IMR-90 (cell line): Measurements from ENCODE around the gene ADD3. TPM values are rescaled to one million over a fixed set of nuclear protein-coding genes. Genes with fewer than 3 reads are reported as not detected.

Source experiments
- ATAC-seq: fragments of 200-7000 bp; cut with Tn5 transposase; 2 replicates; pipeline ENCODE4 v1.9.1; 2020; ENCODE audit warnings: low read depth, mild to moderate bottlenecking, moderate library complexity
- BruUV-seq: library from RNA; stranded (reverse); fragments of 400-500 nt; replicated peaks from 2 replicates; lab custom pipeline; 2021; lab: Mats Ljungman, UMichigan
- CTCF ChIA-PET: fragments of 300-600 bp; formaldehyde crosslinking; extraction: SDS; loops from one replicate; lab custom pipeline; 2021; ENCODE audit warnings: antibody characterized with exemption; lab: Yijun Ruan, JAX
- POLR2A ChIA-PET: fragments of 300-600 bp; sonication (Branson Sonifier 250); formaldehyde crosslinking; loops from one replicate; lab custom pipeline; 2022; ENCODE audit warnings: antibody characterized with exemption; ENCODE audit not compliant: unreplicated experiment; lab: Charles Lee
- DNase-seq: peaks from one replicate; pipeline ENCODE4 v3.0.0; 2013
- H2AFZ ChIP-seq: replicated peaks from 2 replicates; pipeline ENCODE3; 2013; ENCODE audit warnings: low read length, mild to moderate bottlenecking; ENCODE audit not compliant: poor library complexity
- H2AK5ac ChIP-seq: 2 replicates; pipeline ENCODE4 v1.6.1; 2013; ENCODE audit warnings: low read depth, low read length, inconsistent platforms
- H2AK9ac ChIP-seq: replicated peaks from 2 replicates; pipeline ENCODE3; 2013; ENCODE audit warnings: mild to moderate bottlenecking, low read depth, low read length, moderate library complexity; ENCODE audit not compliant: poor library complexity
- H2BK120ac ChIP-seq: 2 replicates; pipeline ENCODE4 v1.6.1; 2013; ENCODE audit warnings: low read depth, low read length, inconsistent platforms
- H2BK15ac ChIP-seq: 3 replicates; pipeline ENCODE4 v1.6.1; 2013; ENCODE audit warnings: low read depth, low read length, inconsistent platforms
- H2BK20ac ChIP-seq: 2 replicates; pipeline ENCODE4 v1.6.1; 2013; ENCODE audit warnings: low read depth, mild to moderate bottlenecking, inconsistent platforms, low read length, moderate library complexity
- H2BK5ac ChIP-seq: 2 replicates; pipeline ENCODE4 v1.6.1; 2013; ENCODE audit warnings: mild to moderate bottlenecking, low read depth, low read length, inconsistent platforms; ENCODE audit not compliant: poor library complexity, severe bottlenecking
- H3K14ac ChIP-seq: replicated peaks from 2 replicates; pipeline ENCODE4 v1.6.1; 2013; ENCODE audit warnings: low read depth, low read length, inconsistent platforms
- H3K18ac ChIP-seq: 2 replicates; pipeline ENCODE4 v1.6.1; 2013; ENCODE audit warnings: low read depth, low read length, control low read depth
- H3K23ac ChIP-seq: 2 replicates; pipeline ENCODE4 v1.6.1; 2013; ENCODE audit warnings: low read depth, low read length, inconsistent platforms
- H3K27ac ChIP-seq: 2 replicates; pipeline ENCODE4 v1.5.1; 2013; ENCODE audit warnings: mild to moderate bottlenecking, control low read depth, low read length; ENCODE audit not compliant: insufficient read depth
- H3K27me3 ChIP-seq: 2 replicates; pipeline ENCODE4 v1.6.1; 2013; ENCODE audit warnings: low read length; ENCODE audit not compliant: control insufficient read depth, insufficient read depth
- H3K36me3 ChIP-seq: 2 replicates; pipeline ENCODE4 v1.6.1; 2013; ENCODE audit warnings: low read length, mixed read lengths; ENCODE audit not compliant: control insufficient read depth, insufficient read depth
- H3K4ac ChIP-seq: 2 replicates; pipeline ENCODE4 v1.6.1; 2013; ENCODE audit warnings: low read depth, low read length, inconsistent platforms
- H3K4me1 ChIP-seq: 2 replicates; pipeline ENCODE4 v1.6.1; 2013; ENCODE audit warnings: low read length, mixed read lengths; ENCODE audit not compliant: control insufficient read depth, insufficient read depth
- H3K4me2 ChIP-seq: 2 replicates; pipeline ENCODE4 v1.6.1; 2013; ENCODE audit warnings: low read depth, mild to moderate bottlenecking, control low read depth, low read length, moderate library complexity
- H3K4me3 ChIP-seq: 2 replicates; pipeline ENCODE4 v1.5.1; 2013; ENCODE audit warnings: low read depth, mild to moderate bottlenecking, control low read depth, low read length, moderate library complexity; ENCODE audit not compliant: insufficient read depth
- H3K56ac ChIP-seq: 2 replicates; pipeline ENCODE4 v1.6.1; 2013; ENCODE audit warnings: low read length, inconsistent platforms; ENCODE audit not compliant: insufficient read depth; ENCODE audit errors: extremely low read depth
- H3K79me1 ChIP-seq, 2 experiments: 2 replicates each; pipeline ENCODE4 v1.6.1; 2013; ENCODE audit warnings: low read length in 2 of 2, inconsistent platforms in 1 of 2, low read depth in 1 of 2
- H3K9ac ChIP-seq: 2 replicates; pipeline ENCODE4 v1.6.1; 2013; ENCODE audit warnings: low read depth, low read length, control low read depth
- H3K9me1 ChIP-seq: 2 replicates; pipeline ENCODE4 v1.6.1; 2013; ENCODE audit warnings: low read length, inconsistent platforms; ENCODE audit not compliant: insufficient read depth
- H3K9me3 ChIP-seq: 2 replicates; pipeline ENCODE4 v1.6.1; 2013; ENCODE audit warnings: low read length; ENCODE audit not compliant: control insufficient read depth, insufficient read depth
- H4K20me1 ChIP-seq: 2 replicates; pipeline ENCODE4 v1.6.1; 2013; ENCODE audit warnings: low read length, inconsistent platforms; ENCODE audit not compliant: insufficient read depth
- H4K5ac ChIP-seq: 2 replicates; pipeline ENCODE4 v1.6.1; 2013; ENCODE audit warnings: mild to moderate bottlenecking, low read depth, low read length, control low read depth
- H4K8ac ChIP-seq, 2 experiments: 2 replicates each; pipeline ENCODE4 v1.6.1; 2013; ENCODE audit warnings: low read depth in 2 of 2, low read length in 2 of 2, control low read depth in 1 of 2, inconsistent platforms in 1 of 2
- H4K91ac ChIP-seq: 2 replicates; pipeline ENCODE4 v1.6.1; 2013; ENCODE audit warnings: low read depth, low read length, inconsistent platforms; ENCODE audit not compliant: insufficient read depth
- BHLHE40 ChIP-seq: fragments of 150-350 bp; IDR thresholded peaks from 2 replicates; pipeline ENCODE4 v1.6.1; 2016; ENCODE audit warnings: mild to moderate bottlenecking, low read depth, low read length
- CEBPB ChIP-seq: IDR thresholded peaks from 2 replicates; pipeline ENCODE4 v1.6.1; 2012; ENCODE audit warnings: low read depth, low read length, improper control_type of control experiment
- FOS ChIP-seq: fragments of 150-350 bp; IDR thresholded peaks from 2 replicates; pipeline ENCODE4 v1.6.1; 2016; ENCODE audit warnings: low read depth, low read length
- MAFK ChIP-seq: IDR thresholded peaks from 2 replicates; pipeline ENCODE4 v1.6.1; 2012; ENCODE audit warnings: low read depth, low read length, improper control_type of control experiment
- MAZ ChIP-seq: IDR thresholded peaks from 2 replicates; pipeline ENCODE4 v1.6.1; 2012; ENCODE audit warnings: low read depth, mild to moderate bottlenecking, low read length, improper control_type of control experiment, moderate library complexity, borderline replicate concordance
- MXI1 ChIP-seq: IDR thresholded peaks from 2 replicates; pipeline ENCODE4 v1.6.1; 2012; ENCODE audit warnings: low read depth, mild to moderate bottlenecking, low read length, moderate library complexity, borderline replicate concordance
- RAD21 ChIP-seq: IDR thresholded peaks from 2 replicates; pipeline ENCODE4 v1.6.1; 2012; ENCODE audit warnings: low read length, improper control_type of control experiment
- RCOR1 ChIP-seq: IDR thresholded peaks from 2 replicates; pipeline ENCODE4 v1.6.1; 2012; ENCODE audit warnings: mild to moderate bottlenecking, low read length, improper control_type of control experiment; ENCODE audit not compliant: insufficient replicate concordance
- RFX5 ChIP-seq: IDR thresholded peaks from 2 replicates; pipeline ENCODE4 v1.8.0; 2012; ENCODE audit warnings: low read depth, mild to moderate bottlenecking, low read length, moderate library complexity
- SMC3 ChIP-seq: fragments of 150-350 bp; IDR thresholded peaks from 2 replicates; pipeline ENCODE4 v1.6.1; 2016; ENCODE audit warnings: low read depth, mild to moderate bottlenecking, antibody characterized with exemption, low read length, moderate library complexity
- WGBS, 2 experiments: methylation state at CpG; one replicate each; pipeline versions ENCODE4 v1.1.5 to v1.1.7; 2013; ENCODE audit warnings: missing lambda C conversion rate in 2 of 2; ENCODE audit not compliant: insufficient read length in 1 of 2; ENCODE audit errors: extremely low coverage in 2 of 2; 5-methylcytosine and 5-hydroxymethylcytosine counted together
- dilution Hi-C: fragments of 300-500 bp; cut with HindIII; formaldehyde crosslinking; loops from one replicate; pipeline ENCODE4 v1.14.3; 2018; ENCODE audit warnings: low sequenced_read_pairs; ENCODE audit not compliant: unreplicated experiment
- in situ Hi-C: fragments of 300-500 bp; cut with MboI; formaldehyde crosslinking; loops from 3 replicates; pipeline ENCODE4 v1.14.3; 2019; ENCODE audit warnings: low sequenced_read_pairs, inconsistent platforms, mixed read lengths
- intact Hi-C: fragments of 100-400 bp; cut with micrococcal nuclease; formaldehyde crosslinking; loops from 2 replicates; pipeline ENCODE4 v1.10.0; 2022
- polyA plus RNA-seq, 3 experiments: library from polyadenylated mRNA; depleted of rRNA; stranded (reverse); fragments of >200 nt; gene quantifications; 2 replicates each; pipeline ENCODE4 v1.2.3, GENCODE V29; 2012; ENCODE audit warnings: low replicate concordance in 1 of 3
- total RNA-seq: library from RNA; depleted of rRNA; stranded (reverse); fragments of >200 nt; gene quantifications from 2 replicates; pipeline ENCODE4 v1.2.3, GENCODE V29; 2012
- TF ChIP-seq, protein P1 (sequence below): fragments of 150-350 bp; IDR thresholded peaks from 2 replicates; pipeline ENCODE4 v1.6.1; 2016; ENCODE audit warnings: low read depth, mild to moderate bottlenecking, low read length, moderate library complexity, borderline replicate concordance
- TF ChIP-seq, protein P2 (sequence below): conservative IDR thresholded peaks from 2 replicates; pipeline ENCODE4 v1.5.1; 2012; ENCODE audit warnings: mild to moderate bottlenecking, low read depth, low read length, improper control_type of control experiment
- TF ChIP-seq, protein P3 (sequence below): fragments of 150-350 bp; IDR thresholded peaks from 2 replicates; pipeline ENCODE4 v1.6.1; 2017; ENCODE audit warnings: mild to moderate bottlenecking, antibody characterized with exemption, low read length, low read depth

ADD3 gene
- total and polyA plus RNA-seq, 2 of the 4 experiments (the other 2 are of a cell fraction), result 138 to 212 TPM

DNA sequence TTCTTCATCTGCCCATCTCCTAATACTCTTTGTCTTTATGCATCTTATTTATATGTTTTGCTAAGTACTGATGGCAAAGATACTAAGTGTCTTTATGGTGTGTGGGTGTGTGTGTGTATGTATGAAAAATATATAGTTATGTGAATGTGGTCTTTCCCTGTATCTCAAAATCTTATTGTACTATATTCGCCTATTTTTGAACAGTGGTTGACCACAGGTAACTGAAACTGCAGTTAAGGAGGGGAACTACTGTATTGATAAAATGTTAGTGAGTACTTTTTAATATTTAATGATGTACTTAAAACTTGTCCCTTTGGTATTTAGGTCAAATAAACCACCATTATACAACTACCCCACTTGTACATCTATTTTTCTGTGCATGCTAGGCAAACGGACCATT, 85.9 kb downstream of the ADD3 start:
- dilution Hi-C loops, result no loop called here
- CTCF ChIA-PET, result no interaction called here

More for the DNA sequence above, 85.9 kb downstream of the ADD3 start:
- Histone ChIP-seq H3K4ac (no peak overlapping the region), H3K23ac (no peak overlapping the region), H3K9ac (no peak overlapping the region), H2AK5ac (no peak overlapping the region), H4K91ac (no peak overlapping the region), H3K79me1 (peaks cover 10 to 38% of the 10 kb centered on the region in 2 experiments), H2BK20ac (no peak overlapping the region), H3K18ac (no peak overlapping the region), H2BK5ac (no peak overlapping the region), H4K20me1 (no peaks in the 10 kb centered on the region), H2AFZ (no peak overlapping the region), H3K27ac (no peak overlapping the region), H3K27me3 (no peaks in the 10 kb centered on the region), H2BK120ac (no peak overlapping the region), H4K8ac (no peak overlapping the region), H3K56ac (no peak overlapping the region), H2BK15ac (no peak overlapping the region), H3K4me1 (no peaks in the 10 kb centered on the region), H2AK9ac (no peak overlapping the region), H3K4me2 (no peak overlapping the region), H3K14ac (no peak overlapping the region), H3K9me3 (no peaks in the 10 kb centered on the region), H3K36me3 (no peaks in the 10 kb centered on the region), H3K4me3 (no peak overlapping the region), H4K5ac (no peak overlapping the region), H3K9me1 (no peaks in the 10 kb centered on the region)
- TF ChIP-seq FOS (no peak), BHLHE40 (no peak), SMC3 (no peak), MAZ (no peak), CEBPB (no peak), RCOR1 (no peak), MXI1 (no peak), RFX5 (no peak), MAFK (no peak), RAD21 (no peak)
- TF ChIP-seq, protein P1, sequence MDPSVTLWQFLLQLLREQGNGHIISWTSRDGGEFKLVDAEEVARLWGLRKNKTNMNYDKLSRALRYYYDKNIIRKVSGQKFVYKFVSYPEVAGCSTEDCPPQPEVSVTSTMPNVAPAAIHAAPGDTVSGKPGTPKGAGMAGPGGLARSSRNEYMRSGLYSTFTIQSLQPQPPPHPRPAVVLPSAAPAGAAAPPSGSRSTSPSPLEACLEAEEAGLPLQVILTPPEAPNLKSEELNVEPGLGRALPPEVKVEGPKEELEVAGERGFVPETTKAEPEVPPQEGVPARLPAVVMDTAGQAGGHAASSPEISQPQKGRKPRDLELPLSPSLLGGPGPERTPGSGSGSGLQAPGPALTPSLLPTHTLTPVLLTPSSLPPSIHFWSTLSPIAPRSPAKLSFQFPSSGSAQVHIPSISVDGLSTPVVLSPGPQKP, result no peak
- TF ChIP-seq, protein P2, sequence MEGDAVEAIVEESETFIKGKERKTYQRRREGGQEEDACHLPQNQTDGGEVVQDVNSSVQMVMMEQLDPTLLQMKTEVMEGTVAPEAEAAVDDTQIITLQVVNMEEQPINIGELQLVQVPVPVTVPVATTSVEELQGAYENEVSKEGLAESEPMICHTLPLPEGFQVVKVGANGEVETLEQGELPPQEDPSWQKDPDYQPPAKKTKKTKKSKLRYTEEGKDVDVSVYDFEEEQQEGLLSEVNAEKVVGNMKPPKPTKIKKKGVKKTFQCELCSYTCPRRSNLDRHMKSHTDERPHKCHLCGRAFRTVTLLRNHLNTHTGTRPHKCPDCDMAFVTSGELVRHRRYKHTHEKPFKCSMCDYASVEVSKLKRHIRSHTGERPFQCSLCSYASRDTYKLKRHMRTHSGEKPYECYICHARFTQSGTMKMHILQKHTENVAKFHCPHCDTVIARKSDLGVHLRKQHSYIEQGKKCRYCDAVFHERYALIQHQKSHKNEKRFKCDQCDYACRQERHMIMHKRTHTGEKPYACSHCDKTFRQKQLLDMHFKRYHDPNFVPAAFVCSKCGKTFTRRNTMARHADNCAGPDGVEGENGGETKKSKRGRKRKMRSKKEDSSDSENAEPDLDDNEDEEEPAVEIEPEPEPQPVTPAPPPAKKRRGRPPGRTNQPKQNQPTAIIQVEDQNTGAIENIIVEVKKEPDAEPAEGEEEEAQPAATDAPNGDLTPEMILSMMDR, result no peak
- TF ChIP-seq, protein P3, sequence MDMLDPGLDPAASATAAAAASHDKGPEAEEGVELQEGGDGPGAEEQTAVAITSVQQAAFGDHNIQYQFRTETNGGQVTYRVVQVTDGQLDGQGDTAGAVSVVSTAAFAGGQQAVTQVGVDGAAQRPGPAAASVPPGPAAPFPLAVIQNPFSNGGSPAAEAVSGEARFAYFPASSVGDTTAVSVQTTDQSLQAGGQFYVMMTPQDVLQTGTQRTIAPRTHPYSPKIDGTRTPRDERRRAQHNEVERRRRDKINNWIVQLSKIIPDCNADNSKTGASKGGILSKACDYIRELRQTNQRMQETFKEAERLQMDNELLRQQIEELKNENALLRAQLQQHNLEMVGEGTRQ, result no peak
- intact Hi-C loops, result no loop called here
- POLR2A ChIA-PET, result no interaction called here
- in situ Hi-C loops, result no loop called here
- DNase-seq (no peak), ATAC-seq (no peak)
- no TSS peak for BruUV-seq
- no CpG with 5 or more reads among the region's 2 CpGs for WGBS, 2 experiments
